ENCODE data around the gene HSD17B11.
"Not testable (repeated sequence)": the region's sequence is repeated elsewhere in the genome, so short reads cannot be mapped to it uniquely, and the experiment has no call there.

The HSD17B11 gene

GRCh38 chr4:87390891-87391575 is at the start of gene HSD17B11:
Gene HSD17B11, minus strand, starts transcription at chr4:87391188. Its CDS starts 118 bp downstream, at chr4:87391070.
- peak; percentile 26 for DNase-seq

GRCh38 chr4:87433342-87433741 is 42.4 kb upstream of the HSD17B11 start:
- DNase-seq, result no peak

DNA sequence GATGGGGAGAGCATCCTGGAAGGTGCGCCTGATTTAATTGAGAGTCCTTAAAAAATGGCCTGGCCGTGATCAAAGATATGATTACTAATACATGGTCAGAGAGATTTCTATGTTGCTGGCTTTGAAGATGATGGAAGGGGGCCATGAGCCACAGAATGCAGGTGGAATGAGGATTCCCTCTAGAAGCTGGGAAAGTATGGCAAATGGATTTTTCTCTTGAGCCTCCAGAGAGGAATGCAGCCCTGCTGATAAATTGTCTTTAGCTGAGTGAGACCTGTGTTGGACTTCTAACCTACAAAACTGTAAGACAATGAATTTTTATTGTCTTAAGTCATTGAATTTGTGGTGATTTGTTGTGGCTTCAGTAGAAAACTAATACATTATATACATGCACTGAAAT is 39.0 kb upstream of the HSD17B11 start:
- DNase-seq, result no peak

DNA sequence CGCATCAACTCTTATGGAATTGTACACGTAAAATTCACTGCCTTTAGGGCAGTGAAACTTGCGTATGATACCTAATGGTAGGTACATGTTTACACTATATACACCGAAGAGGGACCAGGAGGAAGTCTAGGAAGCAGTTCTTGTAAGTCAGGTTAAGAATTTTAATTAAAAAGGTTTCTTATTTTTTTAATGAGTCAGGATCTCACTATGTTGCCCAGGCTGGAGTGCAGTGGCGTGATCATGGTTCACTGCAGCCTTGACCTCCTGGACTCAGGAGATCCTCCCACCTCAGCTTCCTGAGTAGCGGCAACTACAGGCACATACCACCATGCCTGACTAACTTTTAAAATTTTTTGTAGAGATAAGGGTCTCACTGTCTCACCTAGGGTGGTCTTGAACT is 38.0 kb upstream of the HSD17B11 start:
- no peak for DNase-seq

GRCh38 chr4:87427518-87427868 is 36.5 kb upstream of the HSD17B11 start:
- DNase-seq, result no peak

GRCh38 chr4:87426865-87427517 is 36.0 kb upstream of the HSD17B11 start:
- no peak for DNase-seq

DNA sequence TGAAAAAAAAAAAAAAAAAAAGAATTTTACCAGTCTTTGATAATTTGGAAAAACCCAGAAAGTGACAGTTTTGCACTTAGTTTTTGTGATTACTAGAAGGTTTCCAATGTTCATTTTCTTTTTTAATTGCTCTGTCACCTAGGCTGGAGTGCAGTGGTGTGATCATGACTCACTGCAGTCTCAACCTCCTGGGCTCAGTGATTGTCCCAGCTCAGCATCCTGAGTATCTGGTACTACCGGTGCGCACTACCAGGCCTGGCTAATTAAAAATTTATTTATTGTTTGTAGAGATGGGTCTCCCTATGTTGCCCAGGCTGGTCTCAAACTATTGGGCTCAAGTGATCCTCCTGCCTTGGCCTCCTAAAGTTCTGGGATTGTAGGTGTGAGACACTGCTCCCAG is 34.7 kb upstream of the HSD17B11 start:
- DNase-seq, result no peak

DNA sequence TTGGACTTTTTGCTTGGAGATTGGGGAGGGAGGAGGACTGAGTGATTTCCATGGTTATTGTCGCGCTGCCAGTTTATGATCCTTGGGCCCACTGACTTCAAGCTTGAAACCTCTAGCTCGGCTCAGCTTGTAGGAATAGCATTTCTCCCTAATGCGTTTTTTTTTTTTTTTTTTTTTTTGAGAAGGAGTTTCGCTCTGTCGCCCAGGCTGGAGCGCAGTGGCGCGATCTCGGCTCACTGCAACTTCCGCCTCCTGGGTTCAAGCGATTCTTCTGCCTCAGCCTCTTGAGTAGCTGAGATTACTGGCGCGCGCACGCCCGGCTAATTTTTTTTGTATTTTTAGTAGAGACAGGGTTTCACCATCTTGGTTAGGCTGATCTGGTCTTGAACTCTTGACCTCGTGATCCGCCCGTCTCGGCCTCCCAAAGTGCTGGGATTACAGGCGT is 33.1 kb upstream of the HSD17B11 start:
- not testable (repeated sequence) for DNase-seq

DNA sequence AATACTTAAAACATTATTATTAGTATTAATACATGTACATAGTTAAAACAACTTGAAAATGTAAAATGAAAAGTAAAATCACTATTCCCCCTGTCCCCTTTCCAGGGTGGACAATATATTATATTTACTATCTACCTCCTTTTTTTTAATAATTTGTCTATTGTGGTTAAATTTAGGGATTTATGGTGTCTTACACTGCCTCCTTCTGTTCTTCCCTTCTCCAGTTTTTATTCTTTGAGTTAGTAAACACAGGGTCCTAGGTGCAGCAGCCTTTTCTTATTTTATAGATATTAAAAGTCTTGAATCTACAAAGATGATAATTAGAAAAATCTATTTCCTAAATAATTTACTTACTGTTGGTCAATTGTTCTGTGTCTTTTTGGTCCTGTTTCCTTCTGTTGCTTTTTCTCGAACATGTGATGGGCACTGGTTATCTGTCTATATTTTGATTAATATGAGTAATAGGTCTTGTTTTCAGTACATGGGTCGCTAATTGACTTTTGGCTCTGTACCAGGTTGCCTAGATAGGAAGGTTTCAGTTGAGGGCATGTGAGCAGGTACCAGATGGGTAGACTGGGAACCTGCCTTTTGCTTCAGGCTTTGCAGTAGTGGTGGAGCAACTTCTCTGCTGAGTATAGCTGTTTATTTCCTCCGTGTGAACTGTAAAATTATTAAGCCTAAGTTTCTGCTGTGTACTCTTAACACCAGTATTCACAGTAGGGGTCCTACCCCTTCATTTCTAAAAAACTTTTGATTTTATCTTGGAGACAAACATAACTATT is 32.5 kb upstream of the HSD17B11 start:
- no peak for DNase-seq

GRCh38 chr4:87422104-87423052 is 31.4 kb upstream of the HSD17B11 start, which contains the start of gene NUDT9:
Gene NUDT9, plus strand, starts transcription at chr4:87422573. Its CDS starts 333 bp downstream, at chr4:87422906.
- peak; percentile 44 for DNase-seq

DNA sequence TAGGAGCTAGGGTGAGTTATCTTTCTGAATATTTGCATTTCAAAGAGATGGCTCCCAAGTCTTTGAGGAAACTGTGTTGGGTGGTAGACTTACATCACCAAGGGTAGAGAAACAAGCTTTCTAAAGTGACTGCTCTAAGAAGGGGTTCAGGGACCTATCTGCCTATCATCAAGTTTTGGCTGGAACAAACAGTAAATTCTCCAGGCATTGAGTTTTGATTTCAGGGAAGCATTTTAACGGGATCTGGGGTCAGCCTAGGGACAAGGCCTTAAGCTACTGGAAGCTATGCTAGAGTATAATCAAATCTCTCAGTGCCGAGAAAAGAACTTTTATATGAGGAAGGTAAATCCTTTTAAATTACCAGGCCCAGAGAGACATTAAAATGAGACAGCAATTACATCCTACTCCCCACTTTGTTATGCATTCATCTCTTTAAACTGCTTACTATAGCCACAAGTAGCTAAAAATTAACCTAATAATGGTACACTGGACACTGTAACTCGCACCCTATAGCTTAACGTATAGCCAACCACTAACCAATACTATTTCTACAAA is 29.4 kb upstream of the HSD17B11 start:
- no peak for DNase-seq

GRCh38 chr4:87419578-87420249 is 28.7 kb upstream of the HSD17B11 start:
- DNase-seq, result no peak

- DNase-seq, result not testable (repeated sequence)
Observed at GRCh38 chr4:87418410-87418809, 27.4 kb upstream of the HSD17B11 start.

GRCh38 chr4:87416965-87417364 is 26.0 kb upstream of the HSD17B11 start:
- no peak for DNase-seq

GRCh38 chr4:87414816-87415215 is 23.8 kb upstream of the HSD17B11 start:
- no peak for DNase-seq

GRCh38 chr4:87410679-87411078 is 19.7 kb upstream of the HSD17B11 start:
- DNase-seq, result no peak

DNA sequence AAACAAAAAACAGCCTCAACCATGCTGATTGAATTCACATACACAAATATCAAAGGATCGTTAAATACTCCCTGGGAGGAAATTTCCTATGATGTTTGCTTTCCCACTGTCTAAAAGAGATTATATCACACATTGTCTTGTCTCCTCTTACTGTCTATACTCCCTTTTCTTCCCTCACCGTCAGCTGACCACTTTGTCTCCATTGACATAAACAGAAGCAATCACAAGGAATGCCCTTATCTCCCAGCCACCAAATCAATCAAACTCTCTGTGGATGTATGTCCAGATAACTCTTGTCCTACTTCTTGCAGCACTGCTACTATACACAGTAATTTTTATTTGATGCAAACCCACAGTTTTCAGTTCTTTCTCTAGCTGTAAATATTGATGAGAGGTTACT is 19.2 kb upstream of the HSD17B11 start:
- no peak for DNase-seq

DNA sequence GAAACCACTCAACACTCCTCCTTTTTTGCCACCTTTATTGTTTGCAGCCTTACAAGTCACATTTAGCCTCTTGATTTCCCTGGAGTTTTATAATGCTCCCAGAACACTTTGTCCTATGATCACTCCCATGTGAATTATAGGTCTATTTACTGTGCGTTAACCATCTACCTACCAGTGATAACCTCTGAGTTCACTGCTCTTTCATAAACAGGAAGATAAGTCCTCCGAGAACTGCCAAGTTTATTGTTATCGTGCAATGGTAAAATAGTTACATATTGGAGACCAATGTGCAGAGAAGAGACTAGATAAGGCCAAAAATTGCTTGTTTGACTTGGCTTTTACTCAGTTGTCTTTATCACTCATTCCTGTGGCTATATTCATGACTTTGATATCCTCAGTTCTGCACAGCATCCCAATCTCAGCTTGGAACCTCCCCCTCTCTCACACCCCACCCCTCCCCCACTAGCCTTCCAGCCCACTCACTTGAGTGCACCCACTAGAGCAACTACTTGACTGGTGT is 18.5 kb upstream of the HSD17B11 start:
- DNase-seq, result no peak

GRCh38 chr4:87406902-87407301 is 15.9 kb upstream of the HSD17B11 start:
- DNase-seq, result not testable (repeated sequence)

DNA sequence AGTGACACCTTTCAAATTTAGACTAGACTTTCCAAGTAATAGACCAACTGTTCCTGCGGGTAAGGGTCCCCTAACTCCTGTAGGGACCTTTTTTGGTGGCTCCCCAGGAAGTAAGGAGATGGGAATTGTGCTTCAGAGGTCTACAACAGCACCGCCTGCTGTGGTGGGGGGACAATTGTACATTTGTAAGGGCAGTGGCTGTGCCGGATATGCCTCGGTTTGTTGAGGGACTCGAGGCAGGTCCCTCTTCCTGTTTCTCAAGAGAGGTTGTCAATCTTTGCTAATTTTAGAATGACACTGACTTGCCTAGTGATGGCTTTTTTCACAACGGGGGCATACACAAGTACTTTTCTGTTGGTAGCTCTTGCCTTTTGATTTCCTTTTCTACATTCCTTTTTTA is 15.5 kb upstream of the HSD17B11 start:
- DNase-seq, result no peak

DNA sequence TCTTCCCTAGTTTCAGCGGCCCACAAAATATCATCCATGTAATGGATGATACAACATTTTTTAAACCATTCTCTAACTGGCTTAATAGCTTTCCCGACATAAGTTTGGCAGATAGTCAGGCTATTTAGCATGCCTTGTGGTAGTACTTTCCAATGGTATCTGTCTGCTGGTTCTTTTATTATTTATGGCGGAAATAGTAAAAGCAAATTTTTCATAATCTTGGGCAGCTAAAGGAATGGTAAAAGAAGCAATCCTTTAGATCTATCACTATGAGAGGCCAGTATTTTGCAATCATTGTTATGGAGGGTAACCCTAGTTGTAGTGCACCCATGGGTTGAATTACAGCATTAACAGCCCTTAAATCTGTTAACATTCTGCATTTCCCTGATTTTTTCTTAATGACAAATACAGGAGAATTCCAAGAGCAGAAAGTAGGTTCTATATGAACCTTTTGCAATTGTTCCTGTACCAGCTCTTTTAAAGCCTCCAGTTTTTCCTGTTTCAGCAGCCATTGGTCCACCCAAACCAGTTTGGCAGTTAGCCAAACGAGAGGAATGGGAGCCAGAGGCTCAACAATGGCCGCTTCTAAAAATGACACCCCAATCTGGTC is 14.3 kb upstream of the HSD17B11 start:
- no peak for DNase-seq

Data from NCI-H2107 (cell line).